Endothelial cell of umbilical vein (primary cell): ENCODE data around the gene PAPOLA. TPM values are rescaled to one million over a fixed set of nuclear protein-coding genes. Genes with fewer than 3 reads are reported as not detected.

ENCODE experiments used
- BruUV-seq: library from RNA; stranded (reverse); fragments of 400-500 nt; replicated peaks from 2 replicates; lab custom pipeline; 2021; lab: Mats Ljungman, UMichigan
- CTCF ChIA-PET: fragments of 300-600, 350-600 bp; sonication (Branson Sonifier 250); formaldehyde crosslinking; loops from one replicate; lab custom pipeline; 2021; ENCODE audit warnings: antibody characterized with exemption, inconsistent platforms; lab: Charles Lee
- POLR2A ChIA-PET: fragments of 300-600, 350-600 bp; sonication (Branson Sonifier 250); formaldehyde crosslinking; loops from one replicate; lab custom pipeline; 2021; ENCODE audit warnings: antibody characterized with exemption, inconsistent platforms; lab: Charles Lee
- DNase-seq: peaks from one replicate; pipeline ENCODE4 v3.0.0-alpha.2; 2011; ENCODE audit warnings: low read depth, low spot score
- FAIRE-seq: peaks from 2 replicates; lab custom pipeline; 2011; peaks lifted over from hg19 to GRCh38; lab: Jason Lieb, UNC
- H2AFZ ChIP-seq: 2 replicates; pipeline ENCODE4 v1.6.0; 2012; ENCODE audit warnings: low read depth, low read length, control low read depth, inconsistent platforms
- H3K27ac ChIP-seq: 2 replicates; pipeline ENCODE4 v1.5.1; 2011; ENCODE audit warnings: low read depth, mild to moderate bottlenecking, control low read depth, low read length, moderate library complexity; ENCODE audit not compliant: insufficient read depth
- H3K27me3 ChIP-seq, 2 experiments: 2 replicates each; pipeline versions ENCODE4 v1.6.0 to v1.6.1; 2011; ENCODE audit warnings: low read length in 2 of 2, mixed read lengths in 1 of 2; ENCODE audit not compliant: control insufficient read depth in 2 of 2, insufficient read depth in 2 of 2
- H3K36me3 ChIP-seq, 2 experiments: 2 replicates in 1 of 2; 3 replicates in 1 of 2; pipeline ENCODE4 v1.5.1; 2011; ENCODE audit warnings: low read length in 2 of 2, mild to moderate bottlenecking in 1 of 2, moderate library complexity in 1 of 2; ENCODE audit not compliant: control insufficient read depth in 2 of 2, insufficient read depth in 2 of 2; ENCODE audit errors: extremely low read depth in 1 of 2
- H3K4me1 ChIP-seq: 3 replicates; pipeline ENCODE4 v1.5.1; 2011; ENCODE audit warnings: mild to moderate bottlenecking, low read length; ENCODE audit not compliant: control insufficient read depth, insufficient read depth; ENCODE audit errors: extremely low read depth
- H3K4me2 ChIP-seq: 2 replicates; pipeline ENCODE4 v1.6.1; 2011; ENCODE audit warnings: low read length, control low read depth, mixed read lengths; ENCODE audit not compliant: insufficient read depth
- H3K4me3 ChIP-seq, 3 experiments: fragments of 200-600 bp in 1 of 3; sonication (generic), shearing (Covaris generic) in 1 of 3; replicated peaks in 1 of 3; 2 replicates each; pipeline ENCODE4 v1.5.1; 2011 to 2016; ENCODE audit warnings: control low read depth in 3 of 3, low read length in 3 of 3, mild to moderate bottlenecking in 2 of 3, inconsistent platforms in 1 of 3, low read depth in 1 of 3, moderate library complexity in 1 of 3; ENCODE audit not compliant: insufficient read depth in 1 of 3
- H3K79me2 ChIP-seq: 2 replicates; pipeline ENCODE4 v1.6.0; 2012; ENCODE audit warnings: low read length, inconsistent platforms; ENCODE audit not compliant: control insufficient read depth, insufficient read depth
- H3K9ac ChIP-seq: replicated peaks from 2 replicates; pipeline ENCODE3; 2011; ENCODE audit warnings: low read length, control low read depth; ENCODE audit not compliant: insufficient read depth; ENCODE audit errors: extremely low read depth
- H3K9me1 ChIP-seq: replicated peaks from 3 replicates; pipeline ENCODE4 v1.6.0; 2011; ENCODE audit warnings: mild to moderate bottlenecking, low read length; ENCODE audit not compliant: control insufficient read depth, insufficient read depth; ENCODE audit errors: extremely low read depth
- H3K9me3 ChIP-seq: replicated peaks from 2 replicates; pipeline ENCODE4 v1.5.1; 2012; ENCODE audit warnings: low read length, inconsistent platforms; ENCODE audit not compliant: control insufficient read depth, insufficient read depth
- H4K20me1 ChIP-seq: replicated peaks from 2 replicates; pipeline ENCODE3; 2011; ENCODE audit warnings: mild to moderate bottlenecking, low read length; ENCODE audit not compliant: control insufficient read depth, insufficient read depth; ENCODE audit errors: extremely low read depth
- EZH2 ChIP-seq: IDR thresholded peaks from 2 replicates; pipeline ENCODE4 v1.6.1; 2012; ENCODE audit warnings: borderline replicate concordance, low read depth, mild to moderate bottlenecking, moderate library complexity, low read length, inconsistent platforms; ENCODE audit not compliant: severe bottlenecking
- FOS ChIP-seq: IDR thresholded peaks from 2 replicates; pipeline ENCODE4 v1.6.1; 2011; ENCODE audit warnings: mild to moderate bottlenecking, low read length, moderate library complexity, borderline replicate concordance; ENCODE audit not compliant: insufficient read depth
- GATA2 ChIP-seq: IDR thresholded peaks from 2 replicates; pipeline ENCODE4 v1.7.0; 2011; ENCODE audit warnings: low read depth, mild to moderate bottlenecking, moderate library complexity, mixed read lengths, low read length; ENCODE audit not compliant: insufficient read length, insufficient read depth
- JUN ChIP-seq: IDR thresholded peaks from 2 replicates; pipeline ENCODE4 v1.6.1; 2011; ENCODE audit warnings: borderline replicate concordance, low read depth; ENCODE audit not compliant: insufficient read length, insufficient read depth
- MYC ChIP-seq: IDR thresholded peaks from one replicate; pipeline ENCODE4 v1.6.1; 2011; ENCODE audit warnings: mild to moderate bottlenecking, low read depth, low read length
- POLR2A ChIP-seq: IDR thresholded peaks from 2 replicates; pipeline ENCODE4 v1.6.1; 2012; ENCODE audit warnings: low read depth, mild to moderate bottlenecking, control low read depth, low read length
- POLR2AphosphoS5 ChIP-seq: IDR thresholded peaks from 2 replicates; pipeline ENCODE4 v1.6.1; 2012; ENCODE audit warnings: low read depth, mild to moderate bottlenecking, control low read depth, low read length, moderate library complexity; ENCODE audit not compliant: insufficient read depth
- dilution Hi-C: fragments of 300-500 bp; cut with MboI; formaldehyde crosslinking; loops from one replicate; pipeline ENCODE4 v1.15.0; 2019; ENCODE audit warnings: low sequenced_read_pairs; ENCODE audit not compliant: extremely low pct_ligation_motif_present
- intact Hi-C: fragments of 100-400 bp; cut with micrococcal nuclease; formaldehyde crosslinking; loops from one replicate; pipeline ENCODE4 v1.10.0; 2022
- polyA plus RNA-seq, 4 experiments: library from polyadenylated mRNA; depleted of rRNA in 3 of 4; stranded (reverse) in 3 of 4; unstranded in 1 of 4; fragments of >200 nt; gene quantifications; 2 replicates each; pipeline versions ENCODE4 v1.2.1 to v1.2.3, GENCODE V29; 2011 to 2012; ENCODE audit warnings: missing spikeins in 1 of 4
- total RNA-seq: library from RNA; stranded (reverse); gene quantifications from 2 replicates; pipeline ENCODE4 v1.2.3, GENCODE V29; 2021
- TF ChIP-seq, protein P1 (sequence below): IDR thresholded peaks from 2 replicates; pipeline ENCODE4 v1.6.1; 2011; ENCODE audit not compliant: insufficient read depth, insufficient read length
- TF ChIP-seq, protein P2 (sequence below), 2 donors: IDR thresholded peaks; 1 replicate in 1 of 2; 2 replicates in 1 of 2; pipeline ENCODE4 v1.5.1; 2011; ENCODE audit warnings: low read length in 2 of 2, mild to moderate bottlenecking in 2 of 2, moderate library complexity in 2 of 2, control low read depth in 1 of 2, inconsistent platforms in 1 of 2, low read depth in 1 of 2; ENCODE audit not compliant: insufficient read depth in 1 of 2; ENCODE audit errors: extremely low read depth in 1 of 2

PAPOLA gene
- total and polyA plus RNA-seq, 2 donors (not counting 3 experiments of a cell fraction or from before 2014, with no cell fraction given): 75.4 to 184 TPM

GRCh38 chr14:96512602-96513397 is 10.6 kb downstream of the PAPOLA start:
- H3K4me1 ChIP-seq: peaks cover 9% of the 10 kb centered on the region
- TF ChIP-seq, protein P1, sequence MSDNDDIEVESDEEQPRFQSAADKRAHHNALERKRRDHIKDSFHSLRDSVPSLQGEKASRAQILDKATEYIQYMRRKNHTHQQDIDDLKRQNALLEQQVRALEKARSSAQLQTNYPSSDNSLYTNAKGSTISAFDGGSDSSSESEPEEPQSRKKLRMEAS: no peak
- TF ChIP-seq GATA2: no peak
- TF ChIP-seq, protein P2, sequence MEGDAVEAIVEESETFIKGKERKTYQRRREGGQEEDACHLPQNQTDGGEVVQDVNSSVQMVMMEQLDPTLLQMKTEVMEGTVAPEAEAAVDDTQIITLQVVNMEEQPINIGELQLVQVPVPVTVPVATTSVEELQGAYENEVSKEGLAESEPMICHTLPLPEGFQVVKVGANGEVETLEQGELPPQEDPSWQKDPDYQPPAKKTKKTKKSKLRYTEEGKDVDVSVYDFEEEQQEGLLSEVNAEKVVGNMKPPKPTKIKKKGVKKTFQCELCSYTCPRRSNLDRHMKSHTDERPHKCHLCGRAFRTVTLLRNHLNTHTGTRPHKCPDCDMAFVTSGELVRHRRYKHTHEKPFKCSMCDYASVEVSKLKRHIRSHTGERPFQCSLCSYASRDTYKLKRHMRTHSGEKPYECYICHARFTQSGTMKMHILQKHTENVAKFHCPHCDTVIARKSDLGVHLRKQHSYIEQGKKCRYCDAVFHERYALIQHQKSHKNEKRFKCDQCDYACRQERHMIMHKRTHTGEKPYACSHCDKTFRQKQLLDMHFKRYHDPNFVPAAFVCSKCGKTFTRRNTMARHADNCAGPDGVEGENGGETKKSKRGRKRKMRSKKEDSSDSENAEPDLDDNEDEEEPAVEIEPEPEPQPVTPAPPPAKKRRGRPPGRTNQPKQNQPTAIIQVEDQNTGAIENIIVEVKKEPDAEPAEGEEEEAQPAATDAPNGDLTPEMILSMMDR (IDR thresholded peaks at IDR 0.05; ENCODE audit: extremely low read depth in 1 of 2, insufficient read depth in 1 of 2, low read depth in 1 of 2, low read length in 2 of 2): no peak
- no peak for TF ChIP-seq EZH2
- no peak for TF ChIP-seq POLR2A
- TF ChIP-seq FOS: no peak
- TF ChIP-seq JUN: no peak
- TF ChIP-seq POLR2AphosphoS5: no peak
- TF ChIP-seq MYC: no peak
- peaks cover 45% of the 10 kb centered on the region for H4K20me1 ChIP-seq
- no peak overlapping the region for H2AFZ ChIP-seq
- ChIA-PET POLR2A (no interaction called here), CTCF (no interaction called here)
- no peak overlapping the region for H3K4me3 ChIP-seq
- DNase-seq (no peak), FAIRE-seq (no peak)
- dilution Hi-C loops: no loop called here
- no peaks in the 10 kb centered on the region for H3K9me1 ChIP-seq
- H3K27ac ChIP-seq: no peak overlapping the region
- H3K9ac ChIP-seq: no peak overlapping the region
- H3K79me2 ChIP-seq: peaks cover 100% of the 10 kb centered on the region
- no TSS peak for BruUV-seq
- H3K27me3 ChIP-seq: no peaks in the 10 kb centered on the region
- no peak overlapping the region for H3K4me2 ChIP-seq
- no peaks in the 10 kb centered on the region for H3K36me3 ChIP-seq
- no peaks in the 10 kb centered on the region for H3K9me3 ChIP-seq
- intact Hi-C loops: no loop called here
